GM21825 (cell line): Measurements from ENCODE around the gene KIF2C.

Source experiments
- ATAC-seq: cut with Tn5 transposase; IDR thresholded peaks from one replicate; pipeline ENCODE4 v1.9.1; 2021; ENCODE audit warnings: mild to moderate bottlenecking, moderate library complexity; ENCODE audit not compliant: unreplicated experiment

The KIF2C gene

GRCh38 chr1:44775078-44775929 is 35.7 kb downstream of the KIF2C start, which contains the start of gene RPS8:
Gene RPS8, plus strand, starts transcription at chr1:44775540. Its CDS starts 57 bp downstream, at chr1:44775597.
- ATAC-seq, result peak; percentile 69

GRCh38 chr1:44775930-44776729 is 36.5 kb downstream of the KIF2C start:
- ATAC-seq, result peak; percentile 15

- ATAC-seq, result no peak
Observed at GRCh38 chr1:44776730-44777068, 37.1 kb downstream of the KIF2C start.

- ATAC-seq, result no peak
Observed at GRCh38 chr1:44777547-44777946, 37.9 kb downstream of the KIF2C start.

- ATAC-seq, result no peak
Observed at GRCh38 chr1:44777969-44778635, 38.5 kb downstream of the KIF2C start.

GRCh38 chr1:44778705-44779576 is 39.3 kb downstream of the KIF2C start:
- no peak for ATAC-seq

- no peak for ATAC-seq
Observed at GRCh38 chr1:44780583-44781121, 41.0 kb downstream of the KIF2C start.

GRCh38 chr1:44783697-44784093 is 44.1 kb downstream of the KIF2C start:
- ATAC-seq, result no peak

- no peak for ATAC-seq
Observed at GRCh38 chr1:44784094-44785028, 44.7 kb downstream of the KIF2C start.

- no peak for ATAC-seq
Observed at GRCh38 chr1:44785029-44785380, 45.4 kb downstream of the KIF2C start.

- ATAC-seq, result no peak
Observed at GRCh38 chr1:44785501-44786137, 46.0 kb downstream of the KIF2C start.

- peak; percentile 48 for ATAC-seq
Observed at GRCh38 chr1:44786138-44786840, 46.7 kb downstream of the KIF2C start.

GRCh38 chr1:44786841-44787426 is 47.3 kb downstream of the KIF2C start:
- no peak for ATAC-seq

GRCh38 chr1:44787506-44787905 is 47.9 kb downstream of the KIF2C start:
- ATAC-seq, result no peak

- no peak for ATAC-seq
Observed at GRCh38 chr1:44788120-44788860, 48.7 kb downstream of the KIF2C start, which contains the start of gene BEST4. Gene BEST4, minus strand, starts transcription at chr1:44788170. Its CDS starts 465 bp downstream, at chr1:44787705.

GRCh38 chr1:44790968-44791801 is 51.5 kb downstream of the KIF2C start:
- no peak for ATAC-seq
